Fibroblast of lung (primary cell): Measurements from ENCODE around the gene CREBL2. TPM values are rescaled to one million over a fixed set of nuclear protein-coding genes. Genes with fewer than 3 reads are reported as not detected.
"Not testable (repeated sequence)": the region's sequence is repeated elsewhere in the genome, so short reads cannot be mapped to it uniquely, and the experiment has no call there.

Source experiments
- DNase-seq, 2 donors: peaks; one replicate each; pipeline versions ENCODE4 v3.0.0 to v3.0.0-alpha.2; 2010; ENCODE audit warnings: low read depth in 2 of 2
- H2AFZ ChIP-seq: 2 replicates; pipeline ENCODE4 v1.5.1; 2012; ENCODE audit warnings: low read length, control low read depth, inconsistent platforms
- H3K27ac ChIP-seq: 2 replicates; pipeline ENCODE4 v1.5.1; 2011; ENCODE audit warnings: low read length, control low read depth; ENCODE audit not compliant: insufficient read depth
- H3K27me3 ChIP-seq: 2 replicates; pipeline ENCODE4 v1.5.1; 2011; ENCODE audit warnings: mild to moderate bottlenecking, low read length; ENCODE audit not compliant: control insufficient read depth, insufficient read depth
- H3K36me3 ChIP-seq: 2 replicates; pipeline ENCODE4 v1.5.1; 2011; ENCODE audit warnings: low read length; ENCODE audit not compliant: control insufficient read depth, insufficient read depth
- H3K4me1 ChIP-seq: 2 replicates; pipeline ENCODE4 v1.5.1; 2011; ENCODE audit warnings: low read length; ENCODE audit not compliant: control insufficient read depth, insufficient read depth; ENCODE audit errors: extremely low read depth
- H3K4me2 ChIP-seq: 2 replicates; pipeline ENCODE4 v1.5.1; 2011; ENCODE audit warnings: low read length, control low read depth; ENCODE audit not compliant: insufficient read depth; ENCODE audit errors: extremely low read depth
- H3K4me3 ChIP-seq, 4 experiments: fragments of 200-600 bp in 1 of 4; sonication (generic) in 1 of 4; replicated peaks in 1 of 4; 2 replicates each; pipeline ENCODE4 v1.5.1; 2011 to 2016; ENCODE audit warnings: low read length in 4 of 4, low read depth in 3 of 4, mild to moderate bottlenecking in 3 of 4, control low read depth in 2 of 4, inconsistent platforms in 1 of 4, mixed read lengths in 1 of 4; ENCODE audit not compliant: insufficient read depth in 1 of 4; ENCODE audit errors: control extremely low read depth in 1 of 4
- H3K79me2 ChIP-seq: 2 replicates; pipeline ENCODE4 v1.5.1; 2012; ENCODE audit warnings: mild to moderate bottlenecking, low read length, inconsistent platforms; ENCODE audit not compliant: control insufficient read depth, insufficient read depth
- H3K9ac ChIP-seq: 2 replicates; pipeline ENCODE4 v1.5.1; 2011; ENCODE audit warnings: mild to moderate bottlenecking, low read length, control low read depth; ENCODE audit not compliant: insufficient read depth
- H3K9me3 ChIP-seq: 2 replicates; pipeline ENCODE4 v1.5.1; 2012; ENCODE audit warnings: low read depth, low read length; ENCODE audit not compliant: control insufficient read depth, insufficient read depth
- H4K20me1 ChIP-seq: 2 replicates; pipeline ENCODE4 v1.5.1; 2011; ENCODE audit warnings: low read length; ENCODE audit not compliant: control insufficient read depth, insufficient read depth; ENCODE audit errors: extremely low read depth
- CTCF ChIP-seq, 2 donors: IDR thresholded peaks in 1 of 2; conservative IDR thresholded peaks in 1 of 2; 1 replicate in 1 of 2; 2 replicates in 1 of 2; pipeline ENCODE4 v1.5.1; 2011 to 2012; ENCODE audit warnings: low read length in 2 of 2, control low read depth in 1 of 2, inconsistent platforms in 1 of 2, low read depth in 1 of 2, mild to moderate bottlenecking in 1 of 2
- EZH2 ChIP-seq: IDR thresholded peaks from 2 replicates; pipeline ENCODE4 v1.5.1; 2012; ENCODE audit warnings: low read length, control low read depth, mild to moderate bottlenecking; ENCODE audit errors: missing control alignments
- polyA plus RNA-seq, 2 donors: library from polyadenylated mRNA; depleted of rRNA in 1 of 2; stranded (reverse) in 1 of 2; unstranded in 1 of 2; fragments of >200 nt; gene quantifications; 2 replicates each; pipeline ENCODE4 v1.2.1, GENCODE V29; 2011 to 2012; ENCODE audit warnings: missing spikeins in 1 of 2
- total RNA-seq: library from RNA; depleted of rRNA; stranded (reverse); fragments of >200 nt; gene quantifications from 2 replicates; pipeline ENCODE4 v1.2.1, GENCODE V29; 2014

Gene CREBL2
- total and polyA plus RNA-seq, 2 donors (not counting 1 experiment from before 2014, with no cell fraction given): 35.9 to 59.5 TPM

GRCh38 chr12:12651752-12652151 is 40.1 kb downstream of the CREBL2 start:
- H3K4me3 ChIP-seq: no peak overlapping the region
- TF ChIP-seq CTCF (conservative IDR thresholded peaks at IDR 0.05 in 1 of 2, IDR thresholded peaks at IDR 0.05 in 1 of 2; ENCODE audit: low read depth in 1 of 2, low read length in 2 of 2) (no peak), EZH2 (no peak)
- no peaks in the 10 kb centered on the region for H3K79me2 ChIP-seq
- no peaks in the 10 kb centered on the region for H4K20me1 ChIP-seq
- no peak overlapping the region for H3K9ac ChIP-seq
- H3K4me1 ChIP-seq: no peaks in the 10 kb centered on the region
- no peaks in the 10 kb centered on the region for H3K36me3 ChIP-seq
- H3K4me2 ChIP-seq: no peak overlapping the region
- H3K9me3 ChIP-seq: no peaks in the 10 kb centered on the region
- no peak overlapping the region for H3K27ac ChIP-seq
- H2AFZ ChIP-seq: no peak overlapping the region
- no peaks in the 10 kb centered on the region for H3K27me3 ChIP-seq
- no peak for DNase-seq

GRCh38 chr12:12652704-12653103 is 41.0 kb downstream of the CREBL2 start:
- not testable (repeated sequence) for H3K4me3 ChIP-seq, H3K4me1 ChIP-seq, DNase-seq

GRCh38 chr12:12653922-12654321 is 42.2 kb downstream of the CREBL2 start:
- no peak overlapping the region for H3K27ac ChIP-seq
- no peaks in the 10 kb centered on the region for H3K4me1 ChIP-seq
- no peaks in the 10 kb centered on the region for H3K36me3 ChIP-seq
- H4K20me1 ChIP-seq: no peaks in the 10 kb centered on the region
- DNase-seq: no peak
- no peaks in the 10 kb centered on the region for H3K27me3 ChIP-seq
- no peak overlapping the region for H3K4me2 ChIP-seq
- H3K9me3 ChIP-seq: no peaks in the 10 kb centered on the region
- no peak overlapping the region for H3K9ac ChIP-seq
- TF ChIP-seq CTCF (conservative IDR thresholded peaks at IDR 0.05 in 1 of 2, IDR thresholded peaks at IDR 0.05 in 1 of 2; ENCODE audit: low read depth in 1 of 2, low read length in 2 of 2) (no peak), EZH2 (no peak)
- H3K79me2 ChIP-seq: no peaks in the 10 kb centered on the region
- no peak overlapping the region for H2AFZ ChIP-seq
- no peak overlapping the region for H3K4me3 ChIP-seq

More at GRCh38 chr12:12652704-12653103, 41.0 kb downstream of the CREBL2 start:
- H3K36me3 ChIP-seq, H3K27me3 ChIP-seq, H3K9me3 ChIP-seq, H4K20me1 ChIP-seq, H2AFZ ChIP-seq, H3K27ac ChIP-seq, H3K9ac ChIP-seq, H3K79me2 ChIP-seq, H3K4me2 ChIP-seq: not testable (repeated sequence)
